Upper lobe of left lung (tissue), 6 donors: ENCODE data around the gene CHPF2. TPM values are rescaled to one million over a fixed set of nuclear protein-coding genes. Genes with fewer than 3 reads are reported as not detected.

Experiments used
- ATAC-seq, 2 donors: fragments of 200-7000 bp; cut with Tn5 transposase; one replicate each; pipeline ENCODE4 v1.9.1; 2022; ENCODE audit warnings: mild to moderate bottlenecking in 2 of 2, moderate library complexity in 2 of 2; ENCODE audit not compliant: low FRiP score in 2 of 2
- DNase-seq, 2 donors: peaks; one replicate each; pipeline ENCODE4 v3.0.0-alpha.2; 2019 to 2020
- H3K27ac ChIP-seq, 4 donors: fragments of 200-600 bp; sonication (generic); one replicate each; pipeline ENCODE4 v1.5.1; 2016 to 2019
- H3K27me3 ChIP-seq, 4 donors: fragments of 200-600 bp; sonication (generic); one replicate each; pipeline ENCODE4 v1.5.1; 2017 to 2019
- H3K36me3 ChIP-seq, 4 donors: fragments of 200-600 bp; sonication (generic); one replicate each; pipeline ENCODE4 v1.5.1; 2016 to 2019
- H3K4me1 ChIP-seq, 4 donors: fragments of 200-600 bp; sonication (generic); one replicate each; pipeline ENCODE4 v1.5.1; 2018 to 2019
- H3K4me3 ChIP-seq, 4 donors: fragments of 200-600 bp; sonication (generic); one replicate each; pipeline ENCODE4 v1.5.1; 2017 to 2019; ENCODE audit warnings: mild to moderate bottlenecking in 2 of 4, moderate library complexity in 1 of 4
- H3K9me3 ChIP-seq, 4 donors: fragments of 200-600 bp; sonication (generic); one replicate each; pipeline ENCODE4 v1.5.1; 2018 to 2019
- EP300 ChIP-seq, 4 donors: sonication (generic); formaldehyde crosslinking; IDR thresholded peaks; one replicate each; pipeline ENCODE4 v1.5.1; 2017; ENCODE audit warnings: antibody characterized with exemption in 4 of 4, control low read depth in 2 of 4
- POLR2A ChIP-seq, 4 donors: fragments of 450-650 bp; IDR thresholded peaks; one replicate each; pipeline ENCODE4 v1.5.1; 2016 to 2017; ENCODE audit warnings: antibody characterized with exemption in 4 of 4, mild to moderate bottlenecking in 2 of 4
- POLR2AphosphoS5 ChIP-seq, 2 donors: sonication (generic); formaldehyde crosslinking; IDR thresholded peaks; one replicate each; pipeline ENCODE4 v1.5.1; 2017; ENCODE audit warnings: antibody characterized with exemption in 2 of 2
- WGBS, 2 donors: methylation state at CpG; one replicate each; pipeline ENCODE4 v1.1.5; 2017 to 2018; 5-methylcytosine and 5-hydroxymethylcytosine counted together
- total RNA-seq, 6 donors: library from RNA; depleted of rRNA in 4 of 6; stranded (reverse); fragments of >200 nt in 4 of 6; gene quantifications; one replicate each; pipeline versions ENCODE4 v1.1.0 to v1.2.1, GENCODE V29; 2016 to 2021
- TF ChIP-seq, protein P1 (sequence below), 6 experiments: fragments of 450-650 bp in 4 of 6; fragments of 200-600 bp in 2 of 6; sonication (generic) in 2 of 6; IDR thresholded peaks; one replicate each; pipeline ENCODE4 v1.5.1; 2016 to 2019; ENCODE audit warnings: antibody characterized with exemption in 6 of 6
- donor health status: DM: no; HTN: no; CAD: no; lungs with moderate emphysema.
- donor health status: DM: no; HTN: yes; CAD: no; lungs with severe emphysema.

The CHPF2 gene
- total RNA-seq, 6 donors from 2014 or later = 34.4 to 69.1 (median 47.4) TPM

DNA sequence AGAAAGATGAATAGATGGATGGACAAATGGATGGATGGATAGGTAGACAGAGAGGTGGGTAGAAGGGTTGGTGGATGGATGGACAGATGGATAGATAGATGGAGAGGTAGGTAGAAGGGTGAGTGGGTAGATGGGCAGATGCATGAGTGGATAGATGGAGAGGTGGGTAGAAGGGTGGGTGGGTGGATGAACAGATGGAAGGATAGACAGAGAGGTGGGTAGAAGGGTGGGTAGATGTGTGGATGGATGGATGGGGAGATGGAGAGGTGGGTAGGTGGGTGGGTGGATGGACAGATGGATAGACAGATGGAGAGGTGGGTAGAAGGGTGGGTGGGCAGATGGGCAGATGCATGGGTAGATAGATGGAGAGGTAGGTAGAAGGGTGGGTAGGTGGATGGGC, 34.4 kb upstream of the CHPF2 start:
- DNase-seq = no peak
- Histone ChIP-seq H3K4me1 (no peaks in the 10 kb centered on the region), H3K27ac (no peak overlapping the region), H3K27me3 (no peaks in the 10 kb centered on the region), H3K4me3 (no peak overlapping the region), H3K9me3 (no peaks in the 10 kb centered on the region), H3K36me3 (no peaks in the 10 kb centered on the region)
- no peak for ATAC-seq
- TF ChIP-seq EP300 (IDR thresholded peaks at IDR 0.05) = no peak
- TF ChIP-seq, protein P1, sequence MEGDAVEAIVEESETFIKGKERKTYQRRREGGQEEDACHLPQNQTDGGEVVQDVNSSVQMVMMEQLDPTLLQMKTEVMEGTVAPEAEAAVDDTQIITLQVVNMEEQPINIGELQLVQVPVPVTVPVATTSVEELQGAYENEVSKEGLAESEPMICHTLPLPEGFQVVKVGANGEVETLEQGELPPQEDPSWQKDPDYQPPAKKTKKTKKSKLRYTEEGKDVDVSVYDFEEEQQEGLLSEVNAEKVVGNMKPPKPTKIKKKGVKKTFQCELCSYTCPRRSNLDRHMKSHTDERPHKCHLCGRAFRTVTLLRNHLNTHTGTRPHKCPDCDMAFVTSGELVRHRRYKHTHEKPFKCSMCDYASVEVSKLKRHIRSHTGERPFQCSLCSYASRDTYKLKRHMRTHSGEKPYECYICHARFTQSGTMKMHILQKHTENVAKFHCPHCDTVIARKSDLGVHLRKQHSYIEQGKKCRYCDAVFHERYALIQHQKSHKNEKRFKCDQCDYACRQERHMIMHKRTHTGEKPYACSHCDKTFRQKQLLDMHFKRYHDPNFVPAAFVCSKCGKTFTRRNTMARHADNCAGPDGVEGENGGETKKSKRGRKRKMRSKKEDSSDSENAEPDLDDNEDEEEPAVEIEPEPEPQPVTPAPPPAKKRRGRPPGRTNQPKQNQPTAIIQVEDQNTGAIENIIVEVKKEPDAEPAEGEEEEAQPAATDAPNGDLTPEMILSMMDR (IDR thresholded peaks at IDR 0.05) = no peak
- no peak for TF ChIP-seq POLR2AphosphoS5 (IDR thresholded peaks at IDR 0.05)
- no peak for TF ChIP-seq POLR2A (IDR thresholded peaks at IDR 0.05)

DNA sequence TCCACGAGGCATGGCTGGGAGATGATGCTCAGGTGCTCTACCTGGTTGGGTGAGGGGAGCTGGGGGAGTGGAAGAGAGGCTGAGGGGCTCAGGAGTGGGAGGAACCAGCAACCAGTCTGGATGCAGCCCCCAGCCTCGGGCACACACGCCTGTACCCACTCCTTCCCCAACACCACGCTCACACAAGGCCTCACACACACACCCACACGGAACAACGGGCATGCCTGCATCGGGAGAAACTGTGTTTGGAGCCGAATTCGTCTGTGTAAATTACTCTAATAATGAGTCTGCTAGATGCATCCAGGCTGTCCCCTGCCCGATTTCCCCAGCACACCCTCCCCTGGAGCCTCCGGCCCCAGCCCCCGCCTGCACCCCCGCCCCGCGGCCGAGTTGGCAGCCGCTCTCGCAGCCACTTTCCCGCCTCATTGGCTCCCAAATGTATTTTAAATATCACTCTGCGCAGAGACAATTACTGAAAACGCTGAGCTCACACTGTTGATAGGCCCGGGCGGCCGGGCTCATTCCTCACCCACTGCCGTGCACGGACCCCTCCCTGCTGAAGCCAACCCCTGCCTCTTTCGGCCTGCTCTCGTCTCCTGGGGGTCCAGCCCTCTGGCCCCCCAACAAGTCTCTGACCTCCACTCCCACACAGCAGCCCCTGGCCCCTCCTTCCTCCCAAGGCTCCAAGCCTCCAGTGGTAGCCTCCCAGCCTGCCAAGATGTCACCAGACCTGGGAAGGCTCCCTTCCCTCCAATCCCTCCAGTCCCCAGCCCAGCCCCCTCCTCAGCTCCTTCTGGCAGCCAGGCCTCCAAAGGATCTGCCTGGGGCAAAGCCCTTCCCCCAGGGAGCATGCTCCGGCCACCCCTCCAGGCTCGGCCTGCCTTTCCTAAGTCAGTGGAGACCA, 33.1 kb upstream of the CHPF2 start:
- WGBS, 2 donors = 63 to 67% methylated on average over 29 of the region's 30 CpGs
- DNase-seq = peak in 1 of 2 donors; percentile 83
- no peak for ATAC-seq
- H3K4me3 ChIP-seq = no peak overlapping the region
- H3K27me3 ChIP-seq = no peaks in the 10 kb centered on the region
- H3K27ac ChIP-seq = no peak overlapping the region
- no peaks in the 10 kb centered on the region for H3K36me3 ChIP-seq
- TF ChIP-seq POLR2A (IDR thresholded peaks at IDR 0.05) (no peak), POLR2AphosphoS5 (IDR thresholded peaks at IDR 0.05) (no peak), EP300 (IDR thresholded peaks at IDR 0.05) (no peak)
- TF ChIP-seq, protein P1 (IDR thresholded peaks at IDR 0.05) = no peak
- no peaks in the 10 kb centered on the region for H3K4me1 ChIP-seq
- H3K9me3 ChIP-seq = no peaks in the 10 kb centered on the region

DNA sequence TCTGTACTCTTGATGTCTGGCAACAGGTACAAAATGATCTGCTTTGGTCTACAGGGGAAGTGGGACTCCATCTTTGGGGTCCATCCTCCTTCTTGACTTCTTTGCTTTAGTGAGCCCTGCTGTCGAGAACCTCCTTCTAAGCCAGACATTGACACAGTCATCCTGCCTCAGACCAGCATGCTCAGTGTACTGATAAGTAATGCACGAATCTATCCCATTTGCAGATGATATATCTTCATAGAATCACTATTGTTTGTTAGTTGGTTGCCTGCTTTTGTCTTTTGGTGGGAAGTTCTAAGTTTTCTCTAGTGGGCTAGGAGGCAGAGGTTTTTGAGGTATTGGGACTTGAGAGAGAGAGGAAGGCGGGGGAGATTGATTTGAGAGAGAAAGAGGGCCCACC, 30.9 kb upstream of the CHPF2 start:
- TF ChIP-seq POLR2AphosphoS5 (IDR thresholded peaks at IDR 0.05) (no peak), POLR2A (IDR thresholded peaks at IDR 0.05) (no peak), EP300 (IDR thresholded peaks at IDR 0.05) (no peak)
- TF ChIP-seq, protein P1 (IDR thresholded peaks at IDR 0.05) = no peak
- H3K27ac ChIP-seq = no peak overlapping the region
- no peaks in the 10 kb centered on the region for H3K27me3 ChIP-seq
- H3K36me3 ChIP-seq = no peaks in the 10 kb centered on the region
- 75 to 80% methylated on average over 3 of the region's 3 CpGs for WGBS, 2 donors
- DNase-seq (no peak), ATAC-seq (no peak)
- H3K4me1 ChIP-seq = no peaks in the 10 kb centered on the region
- no peak overlapping the region for H3K4me3 ChIP-seq
- H3K9me3 ChIP-seq = no peaks in the 10 kb centered on the region

DNA sequence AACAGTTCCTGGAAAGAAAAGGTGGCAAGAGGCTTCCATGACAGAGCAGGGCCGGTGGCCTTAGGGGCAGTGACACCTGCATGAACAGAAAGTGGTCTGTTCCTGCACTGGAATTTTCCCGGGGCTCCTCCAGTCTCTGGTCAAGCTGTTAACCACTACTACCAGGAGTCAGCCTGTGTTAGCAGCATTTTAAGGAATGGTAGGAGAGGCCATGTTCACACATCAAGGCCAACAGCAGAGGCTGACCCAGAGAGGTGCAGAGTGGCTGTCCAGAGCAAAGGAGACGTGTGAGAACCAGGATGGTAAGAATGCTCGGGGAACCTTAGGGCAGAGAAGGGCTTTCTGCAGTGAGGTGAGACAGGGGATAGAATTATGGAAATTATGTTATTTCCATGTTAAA, 30.5 kb upstream of the CHPF2 start:
- DNase-seq = no peak
- TF ChIP-seq EP300 (IDR thresholded peaks at IDR 0.05) (no peak), POLR2A (IDR thresholded peaks at IDR 0.05) (no peak), POLR2AphosphoS5 (IDR thresholded peaks at IDR 0.05) (no peak)
- TF ChIP-seq, protein P1 (IDR thresholded peaks at IDR 0.05) = no peak
- H3K4me3 ChIP-seq = no peak overlapping the region
- H3K4me1 ChIP-seq = no peaks in the 10 kb centered on the region
- no peak for ATAC-seq
- no peak overlapping the region for H3K27ac ChIP-seq
- H3K27me3 ChIP-seq = no peaks in the 10 kb centered on the region
- H3K9me3 ChIP-seq = no peaks in the 10 kb centered on the region
- 80 to 83% methylated on average over 4 of the region's 4 CpGs for WGBS, 2 donors
- H3K36me3 ChIP-seq = no peaks in the 10 kb centered on the region

DNA sequence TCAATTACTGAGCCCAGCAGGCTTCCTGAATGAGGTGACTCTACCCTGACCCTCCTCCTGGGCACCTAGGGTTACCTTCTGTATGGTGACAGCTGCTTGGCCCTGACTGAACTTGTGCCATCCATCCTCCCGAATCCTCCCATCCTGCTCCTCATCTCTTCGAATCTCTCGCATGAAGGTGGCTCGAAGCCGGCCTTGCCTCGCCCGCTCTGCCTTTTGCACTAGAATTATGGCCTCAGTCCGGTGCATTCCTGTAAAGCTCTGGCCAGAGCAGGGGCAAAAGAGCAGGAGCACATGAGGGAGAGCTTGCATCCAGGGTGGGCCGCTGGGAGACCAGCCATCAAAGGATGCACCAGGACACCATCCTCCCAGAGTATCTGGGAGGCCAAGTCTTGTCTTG, 29.4 kb upstream of the CHPF2 start:
- H3K36me3 ChIP-seq = no peaks in the 10 kb centered on the region
- no peaks in the 10 kb centered on the region for H3K4me1 ChIP-seq
- 91 to 94% methylated on average over 9 of the region's 9 CpGs for WGBS, 2 donors
- no peaks in the 10 kb centered on the region for H3K27me3 ChIP-seq
- ATAC-seq = no peak
- DNase-seq = no peak
- H3K9me3 ChIP-seq = no peaks in the 10 kb centered on the region
- no peak overlapping the region for H3K27ac ChIP-seq
- TF ChIP-seq EP300 (IDR thresholded peaks at IDR 0.05) = no peak
- TF ChIP-seq, protein P1 (IDR thresholded peaks at IDR 0.05) = no peak
- TF ChIP-seq POLR2A (IDR thresholded peaks at IDR 0.05) = no peak
- TF ChIP-seq POLR2AphosphoS5 (IDR thresholded peaks at IDR 0.05) = no peak
- H3K4me3 ChIP-seq = no peak overlapping the region
